22Rv1 (cell line): ENCODE data around the gene ANXA5.

Source experiments
- H3K27ac ChIP-seq: fragments of 450-650 bp; 2 replicates; pipeline ENCODE4 v1.5.1; 2017
- ZFX ChIP-seq: fragments of 450-650 bp; IDR thresholded peaks from 2 replicates; pipeline ENCODE4 v1.6.1; 2017; ENCODE audit warnings: antibody characterized with exemption, borderline replicate concordance
- TF ChIP-seq, protein P1 (sequence below): fragments of 450-650 bp; IDR thresholded peaks from 2 replicates; pipeline ENCODE4 v1.5.1; 2017; ENCODE audit warnings: mild to moderate bottlenecking

ANXA5 gene

DNA sequence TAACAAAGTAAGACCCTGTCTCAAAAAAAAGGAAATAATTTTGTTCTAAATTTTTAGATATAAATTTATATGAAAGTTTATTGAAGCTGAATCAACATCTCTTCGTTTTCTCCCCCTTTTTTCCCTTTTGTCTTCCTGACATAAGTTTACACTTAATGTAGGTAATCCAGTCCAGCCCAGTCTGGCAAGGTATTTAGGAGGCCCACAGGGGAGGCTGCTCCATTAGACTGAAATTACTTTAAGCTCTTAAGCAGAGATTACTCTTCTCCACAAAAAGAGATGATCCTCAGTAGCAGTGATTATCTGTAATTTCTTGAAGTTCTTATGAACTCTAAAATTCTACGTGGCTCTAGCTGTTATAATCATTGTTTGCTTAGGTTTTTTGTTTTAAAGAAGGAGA, 46.0 kb downstream of the ANXA5 start:
- no peak overlapping the region for H3K27ac ChIP-seq
- TF ChIP-seq, protein P1, sequence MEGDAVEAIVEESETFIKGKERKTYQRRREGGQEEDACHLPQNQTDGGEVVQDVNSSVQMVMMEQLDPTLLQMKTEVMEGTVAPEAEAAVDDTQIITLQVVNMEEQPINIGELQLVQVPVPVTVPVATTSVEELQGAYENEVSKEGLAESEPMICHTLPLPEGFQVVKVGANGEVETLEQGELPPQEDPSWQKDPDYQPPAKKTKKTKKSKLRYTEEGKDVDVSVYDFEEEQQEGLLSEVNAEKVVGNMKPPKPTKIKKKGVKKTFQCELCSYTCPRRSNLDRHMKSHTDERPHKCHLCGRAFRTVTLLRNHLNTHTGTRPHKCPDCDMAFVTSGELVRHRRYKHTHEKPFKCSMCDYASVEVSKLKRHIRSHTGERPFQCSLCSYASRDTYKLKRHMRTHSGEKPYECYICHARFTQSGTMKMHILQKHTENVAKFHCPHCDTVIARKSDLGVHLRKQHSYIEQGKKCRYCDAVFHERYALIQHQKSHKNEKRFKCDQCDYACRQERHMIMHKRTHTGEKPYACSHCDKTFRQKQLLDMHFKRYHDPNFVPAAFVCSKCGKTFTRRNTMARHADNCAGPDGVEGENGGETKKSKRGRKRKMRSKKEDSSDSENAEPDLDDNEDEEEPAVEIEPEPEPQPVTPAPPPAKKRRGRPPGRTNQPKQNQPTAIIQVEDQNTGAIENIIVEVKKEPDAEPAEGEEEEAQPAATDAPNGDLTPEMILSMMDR: no peak
- TF ChIP-seq ZFX: no peak

DNA sequence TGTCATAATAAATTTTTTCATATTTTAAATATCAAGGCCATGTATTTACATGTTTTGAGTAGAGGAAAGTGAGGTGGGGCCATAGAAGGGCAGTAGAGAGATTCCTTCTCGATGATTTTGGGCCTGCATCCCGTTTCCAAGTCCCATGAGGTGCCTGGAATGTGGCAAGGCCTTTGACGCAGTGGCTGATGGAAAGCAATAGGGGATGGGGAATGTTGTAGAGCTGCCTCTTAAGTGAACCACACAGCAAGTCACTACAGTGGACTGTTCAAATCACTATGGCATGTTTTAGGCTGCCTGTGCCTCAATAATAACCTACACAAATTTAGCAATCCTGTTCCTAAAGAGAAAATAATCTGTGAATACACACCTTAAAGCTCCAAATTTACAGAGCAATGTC, 48.3 kb downstream of the ANXA5 start:
- no peak overlapping the region for H3K27ac ChIP-seq
- no peak for TF ChIP-seq ZFX
- TF ChIP-seq, protein P1: no peak

DNA sequence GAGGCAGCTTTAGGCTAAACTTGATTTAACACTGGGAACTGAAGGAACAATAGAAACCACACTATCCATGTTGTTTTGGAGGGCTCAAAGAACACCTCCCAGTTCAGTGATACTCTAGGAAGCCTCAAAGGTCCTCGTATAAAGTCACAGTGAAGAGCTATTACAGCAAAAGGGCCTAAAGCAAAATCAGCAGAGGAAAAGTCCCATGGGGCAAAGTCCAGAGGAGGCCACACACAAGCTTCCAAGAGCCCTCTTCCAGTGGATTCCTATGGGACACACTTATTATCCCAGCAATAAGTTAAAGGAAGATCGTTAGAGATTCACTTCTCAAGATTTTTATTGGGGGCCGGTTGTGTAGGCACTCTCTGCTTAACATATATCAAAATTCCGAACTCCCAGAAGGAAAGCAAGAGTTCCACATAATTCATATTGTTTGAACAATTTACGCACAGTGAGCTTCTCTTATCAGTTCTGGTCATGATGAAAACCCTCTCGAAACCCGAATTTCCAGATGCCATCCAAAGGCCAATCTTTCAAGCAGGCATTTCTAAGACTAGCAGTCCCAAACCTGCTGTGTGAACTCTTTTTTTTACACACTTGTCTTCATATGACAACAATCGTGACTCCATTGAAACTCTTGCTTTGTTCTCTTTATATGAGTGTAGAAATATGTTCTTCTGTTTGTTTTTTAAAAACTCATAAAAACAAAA, 53.7 kb downstream of the ANXA5 start:
- TF ChIP-seq ZFX: no peak
- TF ChIP-seq, protein P1: no peak
- no peak overlapping the region for H3K27ac ChIP-seq

DNA sequence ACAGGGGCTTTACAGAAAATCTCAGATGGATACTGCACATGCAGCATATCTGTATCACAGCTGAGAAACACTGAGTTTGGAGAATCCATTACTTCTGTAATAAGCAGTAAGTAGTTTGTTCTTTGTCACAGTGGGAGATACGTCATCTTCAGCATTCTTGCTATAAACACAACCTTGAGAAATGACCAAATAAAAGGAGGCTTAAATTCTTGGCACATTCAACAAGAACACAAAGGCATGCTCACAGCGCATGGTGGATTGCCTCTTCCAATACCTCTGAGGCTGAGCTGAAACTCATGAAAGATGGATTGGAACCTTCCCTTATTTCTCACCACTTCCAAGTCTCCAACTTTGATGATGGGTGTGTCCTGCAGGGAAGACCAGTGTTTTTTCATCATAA, 54.5 kb downstream of the ANXA5 start:
- H3K27ac ChIP-seq: no peak overlapping the region
- TF ChIP-seq ZFX: no peak
- TF ChIP-seq, protein P1: no peak

DNA sequence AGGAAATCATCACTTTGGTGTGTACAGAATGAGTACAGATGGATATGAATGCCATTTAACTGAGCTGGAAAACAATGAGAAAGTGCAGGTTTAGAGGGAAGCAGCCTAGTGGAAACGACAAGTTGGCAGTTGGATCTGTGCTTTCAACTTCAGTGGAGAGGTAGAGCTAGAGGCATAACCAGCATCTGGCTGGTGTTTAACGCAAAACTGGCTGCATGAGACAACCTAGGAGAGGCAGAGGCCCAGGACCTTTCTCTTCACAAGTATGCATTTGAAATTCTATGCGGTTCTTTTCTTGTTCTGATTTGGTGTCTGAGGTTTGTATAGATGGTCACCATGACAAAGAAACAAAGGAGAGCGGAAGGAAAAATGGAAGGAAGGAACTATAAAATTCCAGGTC, 63.1 kb downstream of the ANXA5 start:
- H3K27ac ChIP-seq: no peak overlapping the region
- TF ChIP-seq, protein P1: no peak
- TF ChIP-seq ZFX: no peak

DNA sequence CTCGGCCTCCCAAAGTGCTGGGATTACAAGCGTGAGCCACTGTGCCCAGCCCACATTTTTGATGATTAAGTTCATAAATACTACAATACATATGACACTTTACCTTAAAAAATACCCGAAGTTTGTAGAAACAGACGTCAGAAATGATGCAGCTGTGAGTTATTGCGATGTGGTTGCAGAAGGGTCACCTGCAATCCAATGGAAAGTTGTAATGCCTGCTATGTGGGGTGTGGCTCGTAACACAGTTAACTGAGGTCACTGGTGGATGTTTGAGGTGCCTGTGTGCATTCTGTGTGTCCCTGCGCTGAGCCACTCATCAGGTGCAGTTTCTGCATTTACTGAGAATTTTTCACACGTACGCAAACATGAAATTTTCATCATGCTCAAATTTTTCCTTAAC, 64.1 kb downstream of the ANXA5 start:
- TF ChIP-seq ZFX: no peak
- TF ChIP-seq, protein P1: no peak
- no peak overlapping the region for H3K27ac ChIP-seq
